SIG-M5 treated with dmso at 0.1 percent for 504 hours (cell line): ENCODE measurements around the gene ACSS1.

Experiments used
- DNase-seq: peaks from one replicate; lab custom pipeline; 2025; ENCODE audit not compliant: unreplicated experiment; lab: John Stamatoyannopoulos, UW

ACSS1 gene

GRCh38 chr20:25046736-25047666, 10.9 kb downstream of the ACSS1 start:
- DNase-seq, result no peak

- no peak for DNase-seq
Measured at GRCh38 chr20:25046181-25046641, 11.7 kb downstream of the ACSS1 start.

GRCh38 chr20:25045343-25045712, 12.6 kb downstream of the ACSS1 start:
- no peak for DNase-seq

- no peak for DNase-seq
Measured at GRCh38 chr20:25044660-25045342, 13.1 kb downstream of the ACSS1 start.

DNA sequence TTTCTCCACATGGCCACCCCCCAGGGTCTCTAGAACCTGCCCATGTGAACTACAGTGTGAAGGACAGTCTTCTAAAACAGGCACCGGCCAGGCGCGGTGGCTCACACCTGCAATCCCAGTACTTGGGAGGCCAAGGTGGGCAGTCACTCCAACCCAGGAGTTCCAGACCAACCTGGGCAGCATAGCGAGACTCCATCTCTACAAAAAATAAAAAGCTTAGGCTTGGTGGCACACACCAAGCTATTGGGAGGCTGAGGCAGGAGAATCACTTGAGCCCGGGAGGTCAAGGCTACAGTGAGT, 13.7 kb downstream of the ACSS1 start:
- DNase-seq, result no peak

- no peak for DNase-seq
Measured at GRCh38 chr20:25043499-25044260, 14.3 kb downstream of the ACSS1 start.

DNA sequence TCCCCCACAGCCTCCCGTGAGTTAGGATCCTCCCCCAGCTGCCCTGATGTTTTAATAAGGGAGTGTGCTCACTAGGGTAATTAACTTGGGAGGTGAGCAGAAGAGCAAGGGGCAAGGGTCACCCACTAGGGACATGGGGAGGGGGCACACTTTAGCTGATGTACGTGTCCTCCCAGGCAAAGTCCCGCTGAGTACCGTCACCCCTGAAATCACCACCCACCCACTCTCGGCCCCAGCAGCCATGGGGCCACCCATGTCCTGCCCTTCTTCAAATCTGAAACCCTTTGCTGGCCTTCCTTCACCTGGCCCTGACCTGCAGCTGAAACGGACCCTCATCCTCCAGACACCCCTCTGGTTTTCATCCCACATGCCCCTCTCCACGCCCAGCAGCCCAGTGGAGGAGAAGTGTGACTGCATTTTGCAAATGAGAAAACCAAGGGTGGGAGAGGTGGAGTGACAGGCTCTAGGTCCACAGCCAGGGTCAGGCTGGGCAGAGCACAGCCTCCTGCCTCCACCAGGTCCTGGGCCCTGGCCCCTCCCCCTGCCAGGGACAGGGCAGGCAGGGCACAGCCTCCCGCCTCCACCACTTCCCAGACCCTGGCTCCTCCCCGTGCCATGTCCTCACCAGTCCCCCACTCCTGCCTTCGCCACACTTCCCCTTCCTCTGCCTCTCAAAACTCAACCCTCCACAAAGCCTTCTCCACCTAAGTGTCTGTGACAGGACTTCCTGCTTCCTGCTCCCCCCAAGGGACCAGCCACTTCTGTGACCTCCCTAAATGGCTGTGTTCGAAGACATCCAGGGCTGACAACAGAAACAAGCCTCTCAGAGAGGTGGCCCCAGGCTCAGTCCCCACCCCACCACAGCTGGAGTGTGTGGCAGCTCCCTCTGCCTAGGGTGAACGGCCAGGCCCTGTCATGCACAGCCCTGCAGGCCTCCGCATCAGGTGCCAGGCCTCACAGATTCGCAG, 15.1 kb downstream of the ACSS1 start:
- DNase-seq, result peak; percentile 84

DNA sequence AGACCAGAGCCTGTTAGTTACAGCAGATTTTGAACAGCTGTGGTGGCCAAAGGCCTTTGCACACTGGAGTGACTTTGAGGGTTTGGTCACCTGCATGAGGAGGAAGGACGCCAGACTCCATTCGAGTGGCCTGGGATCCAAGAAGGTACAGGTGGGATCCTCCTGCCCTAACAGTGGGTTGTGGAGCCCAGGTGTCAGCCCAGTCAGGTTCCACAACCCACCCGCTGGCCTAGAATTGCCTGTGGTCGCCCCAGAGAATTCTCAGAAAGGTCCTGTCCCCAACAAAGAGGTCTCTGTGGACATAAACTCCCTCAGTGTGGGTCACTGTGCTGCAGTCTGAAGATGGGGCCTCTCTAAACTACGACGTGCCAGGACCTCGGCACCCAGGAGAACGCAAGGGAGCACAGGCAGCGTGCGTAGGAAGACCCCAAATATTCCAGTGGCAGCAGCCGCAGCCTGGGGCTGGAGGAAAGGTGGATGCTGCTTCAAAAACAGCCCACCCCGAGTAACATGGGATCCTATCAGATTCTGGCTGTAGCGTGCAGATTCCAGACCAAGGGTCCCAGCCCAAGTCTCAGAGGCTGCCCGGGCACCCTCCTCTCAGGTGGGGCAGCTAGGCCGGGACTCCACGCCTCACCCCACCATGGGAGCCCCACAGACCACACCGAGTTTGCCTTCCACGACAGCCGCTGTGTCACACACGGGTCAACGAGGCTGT, 16.0 kb downstream of the ACSS1 start:
- no peak for DNase-seq

GRCh38 chr20:25040438-25040831, 17.5 kb downstream of the ACSS1 start:
- DNase-seq, result no peak

DNA sequence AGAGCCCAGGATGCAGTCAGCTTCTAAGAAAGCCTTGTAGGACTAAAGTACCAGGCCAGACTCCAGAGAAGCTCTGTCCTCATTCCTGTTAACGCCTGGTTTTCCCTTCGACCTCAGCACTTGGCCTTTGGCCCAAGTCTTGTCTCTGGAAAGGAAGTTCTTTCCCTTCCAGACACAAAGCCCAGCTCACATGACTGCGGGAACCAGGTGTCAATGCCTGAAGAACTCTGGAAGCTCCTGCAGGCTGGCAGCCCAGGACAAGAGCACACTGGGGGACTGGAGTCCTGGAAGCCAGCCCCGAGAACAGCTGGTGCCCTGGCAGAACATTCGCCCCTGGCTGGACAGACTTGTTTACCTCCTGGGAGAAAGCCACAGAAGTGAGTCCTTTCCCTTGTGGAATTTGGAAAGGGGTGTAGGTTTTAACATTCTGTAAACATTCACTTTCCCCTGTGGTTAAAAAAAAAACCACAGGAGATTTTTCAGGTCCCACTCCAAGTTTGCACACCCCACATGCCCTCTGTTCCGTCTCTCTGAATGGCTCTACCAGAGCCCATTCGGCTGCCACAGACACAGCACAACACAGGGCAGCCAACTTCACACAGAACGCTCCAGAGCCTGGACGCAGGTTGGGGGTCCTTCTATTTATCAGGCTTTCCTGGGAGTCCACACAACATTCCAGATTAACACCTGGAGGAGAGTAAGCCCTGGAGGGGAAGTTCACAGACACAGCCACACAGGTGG, 18.1 kb downstream of the ACSS1 start:
- no peak for DNase-seq

- DNase-seq, result no peak
Measured at GRCh38 chr20:25038591-25039015, 19.3 kb downstream of the ACSS1 start.

- no peak for DNase-seq
Measured at GRCh38 chr20:25038103-25038410, 19.9 kb downstream of the ACSS1 start.

DNA sequence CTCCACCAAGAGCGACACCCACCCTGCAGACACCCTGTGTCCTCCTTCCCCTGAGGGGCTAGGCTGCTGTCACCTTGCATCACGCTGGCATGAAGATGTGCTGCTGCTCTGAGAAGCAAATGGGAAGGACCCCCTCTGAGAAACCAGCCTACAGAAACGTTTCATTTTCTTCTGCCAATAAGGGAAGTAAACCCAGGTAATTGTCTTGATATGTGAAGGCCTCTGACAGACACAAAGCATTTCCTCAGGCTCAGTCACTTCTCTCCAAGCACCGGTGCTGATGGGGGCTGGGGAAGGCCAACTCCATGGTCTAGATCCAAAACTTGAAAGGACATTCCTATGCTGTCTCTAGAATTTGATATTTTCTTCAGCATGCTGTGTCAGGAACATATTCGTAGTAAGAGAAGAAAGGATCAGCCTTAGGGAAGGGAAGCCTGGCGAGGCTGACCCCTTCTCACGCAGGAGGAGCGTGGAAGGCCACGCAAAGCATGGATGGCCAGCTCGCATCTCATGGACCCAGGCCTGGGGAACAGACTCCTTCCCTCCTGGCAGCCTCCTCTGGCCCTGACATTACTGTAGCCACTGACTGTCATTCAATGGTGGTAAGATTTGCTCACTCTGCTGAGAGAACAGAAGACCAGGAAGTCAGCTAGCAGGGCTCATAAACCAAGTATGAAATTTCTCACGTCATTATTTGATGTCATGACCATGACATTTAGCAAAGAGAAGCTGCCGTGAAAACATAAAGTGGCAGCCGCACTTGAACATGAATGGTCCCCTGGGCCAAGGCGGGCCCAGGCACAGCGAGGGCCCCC, 20.4 kb downstream of the ACSS1 start:
- no peak for DNase-seq

DNA sequence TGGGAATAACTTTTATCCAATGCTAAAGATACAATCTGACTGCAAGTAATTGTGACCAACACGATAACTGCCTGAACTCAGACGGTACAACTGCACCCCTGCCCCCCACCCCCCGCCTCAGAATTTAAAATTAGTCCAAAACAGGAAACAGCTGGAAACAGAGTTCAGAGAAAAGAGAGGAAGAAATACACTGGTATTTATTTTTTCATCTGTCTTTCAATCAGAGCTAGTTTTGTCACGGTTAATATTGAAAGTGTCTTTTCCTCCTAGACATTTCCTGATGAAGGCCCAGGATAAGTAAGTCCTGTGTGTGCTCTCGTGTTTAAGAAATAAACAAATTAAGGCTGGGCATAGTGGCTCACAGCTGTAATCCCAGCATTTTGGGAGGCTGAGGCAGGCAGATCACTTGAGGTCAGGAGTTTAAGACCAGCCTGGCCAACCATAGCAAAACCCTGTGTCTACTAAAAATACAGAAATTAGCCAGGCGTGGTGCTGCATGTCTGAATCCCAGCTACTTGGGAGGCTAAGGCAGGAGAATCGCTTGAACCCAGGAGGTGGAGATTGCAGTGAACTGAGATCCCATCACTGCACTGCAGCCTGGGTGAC, 21.5 kb downstream of the ACSS1 start:
- DNase-seq, result no peak

DNA sequence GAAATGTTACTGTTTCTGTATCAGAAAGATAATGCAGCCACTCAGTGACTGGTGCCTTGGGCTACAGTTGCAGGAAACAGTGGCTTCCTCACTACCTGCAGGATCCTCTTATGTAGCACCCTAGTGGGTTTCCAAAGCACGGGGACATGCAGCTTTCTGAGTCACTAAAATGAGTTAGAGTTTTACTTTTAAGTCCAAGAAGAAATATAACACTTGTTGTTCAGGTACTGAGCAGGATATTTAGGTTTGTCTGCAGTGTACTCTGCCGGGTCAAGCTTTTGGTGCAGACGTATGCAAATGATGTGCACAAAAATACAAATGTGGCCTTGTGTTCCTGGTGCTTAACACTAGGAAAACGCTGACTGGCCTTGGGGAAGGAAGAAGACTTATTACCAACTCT, 22.0 kb downstream of the ACSS1 start:
- DNase-seq, result no peak

- no peak for DNase-seq
Measured at GRCh38 chr20:25033924-25034300, 24.0 kb downstream of the ACSS1 start.

DNA sequence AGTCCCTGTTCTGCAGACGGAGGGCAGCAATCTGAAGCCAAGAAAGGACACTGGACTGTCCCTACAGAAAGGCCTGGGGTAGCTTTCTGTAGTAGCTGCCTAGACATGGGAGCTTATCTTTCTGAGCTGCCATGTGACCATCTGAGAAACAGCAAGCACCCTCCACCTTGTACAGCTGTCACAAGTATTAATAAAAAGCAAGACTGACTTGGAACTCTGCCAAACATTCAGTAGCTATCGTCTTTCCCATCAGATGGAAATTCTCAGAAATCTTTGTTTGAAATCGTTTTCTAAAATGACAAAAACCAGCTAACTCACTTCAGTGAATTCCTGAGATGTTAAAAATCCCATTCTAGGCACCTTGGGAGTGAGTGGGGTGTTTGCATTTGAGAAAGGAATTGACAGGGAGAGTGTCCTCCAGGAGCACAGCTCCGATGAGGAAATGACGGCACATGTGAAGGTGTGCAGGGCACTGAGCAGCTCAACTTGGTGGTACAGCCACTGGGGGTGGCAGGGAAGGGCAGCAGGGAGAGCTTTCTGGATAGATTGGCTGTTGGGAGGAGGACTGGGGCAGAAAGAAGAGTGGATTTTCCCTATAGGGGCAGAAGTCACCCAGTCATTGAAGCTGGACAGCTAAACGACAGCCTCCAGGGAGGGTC, 24.5 kb downstream of the ACSS1 start:
- DNase-seq, result no peak
